IPS-18a (cell line): ENCODE measurements around the gene MAN2A1.
"Not testable (repeated sequence)": the region's sequence is repeated elsewhere in the genome, so short reads cannot be mapped to it uniquely, and the experiment has no call there.

Source experiments
- H3K27ac ChIP-seq: one replicate; pipeline ENCODE4 v1.5.1; 2013; ENCODE audit warnings: low read length
- H3K27me3 ChIP-seq: one replicate; pipeline ENCODE4 v1.6.1; 2013; ENCODE audit warnings: mild to moderate bottlenecking, low read length; ENCODE audit not compliant: control insufficient read depth, insufficient read depth
- H3K36me3 ChIP-seq: one replicate; pipeline ENCODE4 v1.6.1; 2013; ENCODE audit warnings: low read depth, low read length; ENCODE audit not compliant: control insufficient read depth
- H3K4me1 ChIP-seq: one replicate; pipeline ENCODE4 v1.6.1; 2013; ENCODE audit warnings: low read depth, low read length; ENCODE audit not compliant: control insufficient read depth
- H3K4me3 ChIP-seq: one replicate; pipeline ENCODE4 v1.5.1; 2013; ENCODE audit warnings: low read length
- H3K9ac ChIP-seq: one replicate; pipeline ENCODE4 v1.6.1; 2013; ENCODE audit warnings: mild to moderate bottlenecking, low read length, moderate library complexity
- H3K9me3 ChIP-seq: one replicate; pipeline ENCODE4 v1.6.1; 2013; ENCODE audit warnings: low read depth, low read length; ENCODE audit not compliant: control insufficient read depth

The MAN2A1 gene

GRCh38 chr5:109880907-109881685, 191.4 kb downstream of the MAN2A1 start:
- Histone ChIP-seq H3K27ac (no peak overlapping the region), H3K4me1 (no peaks in the 10 kb centered on the region), H3K27me3 (no peaks in the 10 kb centered on the region), H3K4me3 (no peak overlapping the region), H3K36me3 (no peaks in the 10 kb centered on the region), H3K9me3 (no peaks in the 10 kb centered on the region), H3K9ac (no peak overlapping the region)

DNA sequence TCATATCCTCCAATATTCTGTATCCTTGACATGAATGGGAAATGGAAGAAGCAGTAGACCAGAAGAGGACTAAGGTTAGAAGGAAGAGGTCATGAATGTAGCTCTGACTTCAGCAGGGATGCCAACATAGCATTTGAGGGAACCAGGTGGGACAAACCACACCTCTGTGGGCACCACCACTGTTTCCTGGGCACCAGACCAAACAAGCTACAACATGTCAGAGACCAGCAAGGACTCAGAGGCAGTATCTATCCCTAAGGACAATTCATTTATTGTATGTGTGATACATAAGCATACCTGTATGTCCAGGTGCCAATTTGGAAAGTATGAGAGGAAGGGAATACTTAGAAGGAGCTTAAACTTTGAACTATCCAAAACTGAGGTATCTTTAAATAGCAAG, 192.8 kb downstream of the MAN2A1 start:
- Histone ChIP-seq H3K9ac (no peak overlapping the region), H3K27me3 (no peaks in the 10 kb centered on the region), H3K4me3 (no peak overlapping the region), H3K36me3 (no peaks in the 10 kb centered on the region), H3K27ac (no peak overlapping the region), H3K9me3 (no peaks in the 10 kb centered on the region), H3K4me1 (no peaks in the 10 kb centered on the region)

DNA sequence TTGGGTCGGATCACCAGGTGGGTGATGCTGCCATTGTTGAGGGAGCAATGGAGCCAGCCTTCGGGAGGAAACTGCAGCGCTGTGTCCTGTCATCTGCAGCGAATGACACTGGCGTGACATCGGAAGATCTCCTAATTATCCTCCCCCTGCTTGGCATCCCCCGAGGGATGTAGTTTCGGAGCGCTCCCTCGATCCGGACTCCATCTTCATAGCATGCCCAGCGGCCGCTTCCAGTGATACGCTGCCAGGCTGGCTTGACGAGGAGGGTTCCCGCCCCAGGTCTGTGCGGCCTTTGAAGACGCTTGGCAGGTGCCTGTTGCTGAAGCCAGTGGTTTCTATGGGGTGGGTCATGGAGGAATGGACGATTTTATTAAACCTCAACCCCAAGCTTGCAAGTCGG, 194.9 kb downstream of the MAN2A1 start:
- H3K9me3 ChIP-seq, result no peaks in the 10 kb centered on the region
- no peak overlapping the region for H3K4me3 ChIP-seq
- no peaks in the 10 kb centered on the region for H3K27me3 ChIP-seq

GRCh38 chr5:109885205-109885604, 195.5 kb downstream of the MAN2A1 start:
- H3K4me3 ChIP-seq, result no peak overlapping the region
- no peak overlapping the region for H3K27ac ChIP-seq
- H3K4me1 ChIP-seq, result no peaks in the 10 kb centered on the region
- no peaks in the 10 kb centered on the region for H3K36me3 ChIP-seq
- H3K9me3 ChIP-seq, result no peaks in the 10 kb centered on the region
- no peaks in the 10 kb centered on the region for H3K27me3 ChIP-seq
- no peak overlapping the region for H3K9ac ChIP-seq

More for the DNA sequence above, 194.9 kb downstream of the MAN2A1 start:
- Histone ChIP-seq H3K4me1 (no peaks in the 10 kb centered on the region), H3K27ac (no peak overlapping the region), H3K9ac (no peak overlapping the region), H3K36me3 (no peaks in the 10 kb centered on the region)

GRCh38 chr5:109888989-109889388, 199.3 kb downstream of the MAN2A1 start:
- no peak overlapping the region for H3K27ac ChIP-seq
- no peaks in the 10 kb centered on the region for H3K36me3 ChIP-seq
- no peaks in the 10 kb centered on the region for H3K4me1 ChIP-seq
- H3K4me3 ChIP-seq, result no peak overlapping the region
- H3K9me3 ChIP-seq, result no peaks in the 10 kb centered on the region
- H3K27me3 ChIP-seq, result no peaks in the 10 kb centered on the region
- no peak overlapping the region for H3K9ac ChIP-seq

DNA sequence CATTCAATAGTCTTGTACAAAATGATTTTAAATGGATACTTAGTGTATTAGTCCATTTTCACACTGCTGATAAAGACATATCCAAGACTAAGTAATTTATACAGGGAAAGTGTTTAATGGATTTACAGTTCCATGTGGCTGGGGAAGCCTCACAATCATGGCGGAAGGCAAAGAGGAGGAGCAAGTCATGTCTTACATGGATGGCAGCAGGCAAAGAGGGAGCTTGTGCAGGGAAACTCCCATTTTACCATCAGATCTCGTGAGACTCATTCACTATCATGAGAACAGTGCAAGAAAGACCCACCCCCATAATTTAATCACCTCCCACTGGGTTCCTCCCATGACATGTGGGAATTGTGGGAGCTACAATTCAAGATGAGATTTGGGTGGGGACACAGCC, 203.5 kb downstream of the MAN2A1 start:
- not testable (repeated sequence) for H3K4me1 ChIP-seq, H3K27me3 ChIP-seq, H3K36me3 ChIP-seq, H3K9me3 ChIP-seq, H3K27ac ChIP-seq, H3K4me3 ChIP-seq, H3K9ac ChIP-seq

- H3K4me3 ChIP-seq, result no peak overlapping the region
- H3K9me3 ChIP-seq, result no peaks in the 10 kb centered on the region
- no peak overlapping the region for H3K27ac ChIP-seq
- H3K9ac ChIP-seq, result no peak overlapping the region
- no peaks in the 10 kb centered on the region for H3K36me3 ChIP-seq
- no peaks in the 10 kb centered on the region for H3K4me1 ChIP-seq
- no peaks in the 10 kb centered on the region for H3K27me3 ChIP-seq
Measured at GRCh38 chr5:109898269-109899162, 208.8 kb downstream of the MAN2A1 start.

DNA sequence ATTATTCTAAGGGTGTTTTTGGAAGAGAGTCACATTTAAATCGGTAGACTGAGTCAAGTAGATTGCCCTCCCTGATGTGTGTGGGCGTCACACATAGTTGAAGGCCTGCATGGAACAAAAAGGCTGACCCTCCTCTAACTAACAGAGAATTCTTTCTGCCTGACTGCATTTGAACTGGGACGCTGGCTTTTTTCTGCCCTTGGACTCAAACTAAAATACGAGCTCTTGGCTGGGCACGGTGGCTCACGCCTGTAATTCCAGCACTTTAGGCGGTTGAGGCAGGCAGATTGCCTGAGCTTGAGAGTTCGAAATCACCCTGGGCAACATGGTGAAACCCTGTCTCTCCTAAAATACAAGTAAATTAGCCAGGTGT, 209.4 kb downstream of the MAN2A1 start:
- no peak overlapping the region for H3K4me3 ChIP-seq
- no peaks in the 10 kb centered on the region for H3K27me3 ChIP-seq
- no peaks in the 10 kb centered on the region for H3K36me3 ChIP-seq
- no peaks in the 10 kb centered on the region for H3K9me3 ChIP-seq
- no peak overlapping the region for H3K9ac ChIP-seq
- H3K27ac ChIP-seq, result no peak overlapping the region
- no peaks in the 10 kb centered on the region for H3K4me1 ChIP-seq

- no peaks in the 10 kb centered on the region for H3K9me3 ChIP-seq
- no peak overlapping the region for H3K4me3 ChIP-seq
- H3K36me3 ChIP-seq, result no peaks in the 10 kb centered on the region
- H3K27me3 ChIP-seq, result no peaks in the 10 kb centered on the region
- no peak overlapping the region for H3K27ac ChIP-seq
- H3K4me1 ChIP-seq, result no peaks in the 10 kb centered on the region
- no peak overlapping the region for H3K9ac ChIP-seq
Measured at GRCh38 chr5:109900461-109900860, 210.7 kb downstream of the MAN2A1 start.

- Histone ChIP-seq H3K27ac (no peak overlapping the region), H3K4me1 (no peaks in the 10 kb centered on the region), H3K9ac (no peak overlapping the region), H3K4me3 (no peak overlapping the region), H3K9me3 (no peaks in the 10 kb centered on the region), H3K36me3 (no peaks in the 10 kb centered on the region), H3K27me3 (no peaks in the 10 kb centered on the region)
Measured at GRCh38 chr5:109900911-109901627, 211.3 kb downstream of the MAN2A1 start.

DNA sequence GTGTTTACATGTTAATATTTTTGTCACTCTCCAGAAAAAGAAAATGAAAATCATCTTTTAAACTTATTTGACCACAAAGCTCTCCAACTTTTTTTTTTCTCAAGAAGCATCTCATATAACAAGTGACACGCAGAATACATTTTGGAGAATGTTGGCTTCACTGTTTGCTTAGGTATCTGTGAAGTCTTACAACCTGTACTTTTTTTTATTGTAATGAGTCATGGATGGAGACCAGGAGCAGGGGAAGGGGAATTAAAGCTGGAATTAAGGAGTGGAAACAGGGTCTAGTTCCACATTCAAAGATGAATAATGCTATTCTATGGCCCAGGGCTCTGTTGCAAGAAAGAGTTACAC, 211.9 kb downstream of the MAN2A1 start:
- no peaks in the 10 kb centered on the region for H3K27me3 ChIP-seq
- H3K36me3 ChIP-seq, result no peaks in the 10 kb centered on the region
- no peak overlapping the region for H3K9ac ChIP-seq
- H3K27ac ChIP-seq, result no peak overlapping the region
- no peak overlapping the region for H3K4me3 ChIP-seq
- H3K9me3 ChIP-seq, result no peaks in the 10 kb centered on the region
- no peaks in the 10 kb centered on the region for H3K4me1 ChIP-seq
